GM19468 (cell line): ENCODE data around the gene SPRED2.
"Not testable (repeated sequence)": the region's sequence is repeated elsewhere in the genome, so short reads cannot be mapped to it uniquely, and the experiment has no call there.

ENCODE experiments used
- ATAC-seq: cut with Tn5 transposase; IDR thresholded peaks from one replicate; pipeline ENCODE4 v1.9.1; 2021; ENCODE audit warnings: mild to moderate bottlenecking, moderate library complexity, moderate number of reproducible peaks; ENCODE audit not compliant: unreplicated experiment; ENCODE audit errors: extremely low read depth

Gene SPRED2

DNA sequence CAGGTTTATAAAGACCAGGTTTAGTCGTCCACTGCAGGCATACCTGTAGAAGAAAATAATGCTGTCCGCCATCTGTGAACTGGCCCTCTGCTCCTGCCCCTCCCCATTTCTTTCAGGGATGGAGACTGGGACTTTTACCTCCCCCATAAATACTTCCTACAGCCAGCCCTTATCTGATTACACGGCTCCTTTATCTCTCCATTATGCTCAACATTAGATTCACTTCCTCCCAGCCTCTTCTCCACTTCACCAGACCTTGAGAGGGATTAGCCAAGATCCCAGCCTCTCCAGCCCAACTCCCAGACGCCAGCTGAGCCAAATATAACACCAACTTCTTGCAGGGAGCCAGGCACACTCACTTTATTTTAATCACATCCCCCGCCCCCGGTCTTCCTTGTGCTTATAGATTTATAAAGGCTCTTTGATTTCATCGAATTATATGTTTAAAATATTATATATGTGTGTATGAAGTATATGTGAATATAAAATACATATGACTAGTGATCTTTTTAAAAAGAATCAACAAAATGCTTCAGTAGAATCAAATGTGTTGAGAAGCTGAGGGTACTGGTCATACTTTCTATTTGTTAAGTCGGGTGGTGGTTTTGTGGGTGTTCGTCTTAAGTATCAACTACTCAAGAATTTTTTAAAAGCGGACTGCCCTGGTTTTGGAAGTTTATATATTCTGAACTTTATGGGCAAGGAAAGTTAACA lies 81.0 kb downstream of the SPRED2 start:
- no peak for ATAC-seq

DNA sequence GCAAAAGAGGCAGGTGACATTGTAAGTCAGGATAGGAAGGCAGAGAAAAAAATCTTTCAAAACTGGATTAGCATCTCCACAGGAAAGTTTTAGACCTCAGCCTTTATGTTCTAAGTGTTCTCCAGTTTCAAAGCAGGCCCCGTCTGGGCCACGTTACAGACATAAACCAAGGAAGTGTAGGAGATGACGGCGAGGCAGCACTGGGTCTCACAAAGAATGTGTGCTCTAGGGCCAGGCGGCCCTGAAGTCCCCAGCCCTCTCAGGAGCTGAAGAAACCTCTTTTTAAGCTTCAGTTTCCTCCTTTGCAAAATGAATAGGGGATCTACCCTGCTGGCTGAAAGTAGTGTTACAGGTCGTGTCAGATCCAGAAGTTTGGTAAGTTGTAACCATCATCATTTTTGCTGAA lies 81.7 kb downstream of the SPRED2 start:
- ATAC-seq: peak; percentile 39

DNA sequence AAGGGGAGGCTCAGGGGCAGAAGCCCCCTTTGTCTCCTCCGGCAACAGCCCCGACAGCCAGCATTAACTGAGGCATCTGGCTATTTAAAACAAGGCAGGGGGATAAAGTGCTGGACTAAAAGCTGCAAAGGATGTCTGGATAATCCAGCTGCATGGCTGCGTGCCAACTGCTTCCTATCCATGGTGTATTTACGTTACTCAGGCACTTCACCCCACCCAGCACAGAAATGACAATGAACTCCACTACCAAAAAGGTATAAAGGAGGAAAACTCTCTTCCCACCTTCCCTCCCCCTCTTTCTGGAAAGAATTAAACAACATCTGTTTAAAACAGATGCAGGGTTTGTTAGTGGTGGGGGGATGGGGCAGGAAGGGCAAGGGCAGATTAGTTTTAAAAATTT lies 82.5 kb downstream of the SPRED2 start:
- ATAC-seq: no peak

DNA sequence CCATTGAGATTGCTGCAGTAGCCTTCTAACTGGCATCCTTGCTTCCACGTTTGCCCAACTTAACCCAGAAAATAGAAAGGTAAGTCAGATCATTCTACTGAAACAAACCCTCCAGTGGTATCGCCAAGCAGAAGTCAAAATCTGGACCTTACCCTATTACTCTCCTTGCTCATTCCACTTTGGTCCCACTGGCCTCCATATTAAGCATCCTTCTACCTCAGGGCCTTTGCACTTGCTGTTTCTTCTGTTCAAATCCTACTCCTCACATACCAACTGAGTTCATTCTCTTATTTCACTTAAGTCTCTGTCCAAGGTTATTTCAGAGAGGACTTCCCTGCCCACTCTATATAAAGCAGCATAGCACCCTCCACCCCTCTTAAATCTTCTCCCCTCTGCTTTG lies 84.5 kb downstream of the SPRED2 start:
- ATAC-seq: no peak

DNA sequence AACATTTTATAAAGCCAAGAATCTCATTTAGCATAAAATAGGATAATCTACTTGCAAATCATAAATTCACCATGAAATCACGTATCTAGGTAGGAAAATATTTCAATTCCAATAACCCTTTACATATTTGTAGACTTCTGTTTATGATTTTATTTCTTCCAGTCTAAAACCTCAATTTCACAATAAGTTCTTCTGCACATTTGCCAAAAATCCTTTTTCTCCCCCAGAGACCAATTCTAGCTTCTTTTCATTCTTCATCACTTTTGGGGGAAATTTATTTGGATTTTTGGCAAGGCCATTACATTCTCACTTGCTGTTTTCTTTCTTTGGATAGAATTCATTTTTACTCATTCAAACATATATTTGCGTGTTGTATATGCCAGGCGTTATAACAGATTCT lies 86.8 kb downstream of the SPRED2 start:
- no peak for ATAC-seq

DNA sequence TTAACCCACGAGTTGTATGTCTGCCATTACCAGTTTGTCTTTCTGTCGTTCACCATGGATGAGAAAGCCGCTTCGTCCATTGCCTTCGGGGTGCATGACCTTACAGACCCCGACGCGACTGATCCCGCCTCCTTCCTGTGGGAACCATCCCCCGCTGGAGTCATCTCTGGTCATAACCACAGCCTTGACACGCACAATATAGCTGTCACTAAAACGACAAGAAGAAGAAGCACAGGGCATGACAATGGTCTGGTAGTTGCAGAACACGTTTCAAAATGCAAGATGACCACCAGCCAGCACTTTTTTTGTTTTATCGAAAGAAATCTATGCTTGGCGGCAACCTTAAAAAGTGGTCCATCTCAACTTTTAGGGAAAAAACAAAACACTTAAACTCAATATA lies 87.7 kb downstream of the SPRED2 start:
- ATAC-seq: no peak

DNA sequence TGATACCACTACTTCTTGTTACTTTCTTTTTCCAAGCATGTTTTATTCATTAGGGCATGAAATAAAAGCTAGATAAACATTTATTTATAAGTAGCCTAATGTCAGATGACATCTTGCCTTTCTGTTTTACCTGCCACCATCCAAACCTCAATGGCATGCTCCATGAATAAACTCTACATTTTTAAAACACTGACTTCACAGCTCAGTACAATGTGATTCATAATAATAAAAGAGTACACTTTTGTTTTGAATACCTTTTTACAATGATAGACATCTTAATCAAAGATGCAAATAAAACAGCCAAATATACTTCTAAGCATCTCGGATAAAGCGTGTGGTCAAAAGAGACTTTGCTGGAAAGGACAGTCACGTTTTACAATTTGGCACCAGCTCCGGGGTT lies 88.2 kb downstream of the SPRED2 start:
- no peak for ATAC-seq

DNA sequence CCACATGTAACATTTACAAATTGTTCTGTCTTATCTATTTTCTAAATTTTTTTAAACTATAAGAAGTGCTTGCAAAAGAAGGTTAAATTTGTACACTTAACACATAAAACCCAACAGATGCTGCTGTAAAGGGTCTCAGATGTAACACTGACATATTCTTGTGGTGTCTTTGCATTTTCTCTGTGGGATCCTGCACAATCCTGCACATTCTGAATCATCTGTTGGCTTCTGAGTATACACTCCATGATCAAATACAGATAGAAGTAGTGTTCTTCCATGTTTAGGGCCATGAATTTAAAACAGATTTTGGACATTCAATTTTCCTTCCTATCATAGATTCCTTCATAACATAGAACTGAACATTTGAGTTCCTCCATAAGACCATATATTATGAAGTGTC lies 89.0 kb downstream of the SPRED2 start:
- ATAC-seq: no peak

DNA sequence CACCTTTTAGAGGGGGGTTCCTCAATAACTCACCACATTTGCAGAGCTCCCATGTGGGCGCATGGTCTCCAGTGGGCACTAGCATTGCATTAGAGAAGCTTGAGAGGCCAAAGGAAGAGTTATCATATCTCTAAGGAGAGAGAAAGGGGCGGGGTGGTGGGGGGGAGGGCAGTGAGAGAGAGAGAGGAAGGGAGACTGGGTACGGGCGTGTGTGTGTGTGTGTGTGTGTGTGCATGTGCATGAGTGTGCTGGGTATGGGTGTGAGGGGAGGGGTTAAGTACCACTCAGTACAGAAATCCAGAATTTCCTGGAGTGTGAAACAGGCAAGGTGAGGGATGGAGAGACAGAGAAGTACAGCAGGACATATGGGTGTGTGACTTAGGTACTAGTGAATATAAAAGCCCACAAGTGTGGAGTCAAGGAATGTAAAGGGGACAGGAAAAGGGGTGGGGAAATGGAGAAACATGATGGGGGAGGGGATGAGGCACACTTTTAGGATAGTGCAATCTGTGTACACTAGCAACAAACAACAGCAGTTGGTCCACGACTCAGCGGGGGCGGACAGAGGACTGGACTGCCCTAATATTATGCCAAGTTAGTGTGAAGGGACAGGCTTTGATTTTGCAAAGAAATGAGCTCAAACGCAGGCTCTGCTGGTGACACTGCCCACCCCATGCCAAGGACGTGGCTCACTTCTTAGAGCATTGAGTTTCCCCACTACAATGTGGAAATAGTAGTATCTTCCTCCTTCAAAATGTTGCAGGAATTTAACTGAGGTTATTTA lies 91.3 kb downstream of the SPRED2 start:
- ATAC-seq: no peak

DNA sequence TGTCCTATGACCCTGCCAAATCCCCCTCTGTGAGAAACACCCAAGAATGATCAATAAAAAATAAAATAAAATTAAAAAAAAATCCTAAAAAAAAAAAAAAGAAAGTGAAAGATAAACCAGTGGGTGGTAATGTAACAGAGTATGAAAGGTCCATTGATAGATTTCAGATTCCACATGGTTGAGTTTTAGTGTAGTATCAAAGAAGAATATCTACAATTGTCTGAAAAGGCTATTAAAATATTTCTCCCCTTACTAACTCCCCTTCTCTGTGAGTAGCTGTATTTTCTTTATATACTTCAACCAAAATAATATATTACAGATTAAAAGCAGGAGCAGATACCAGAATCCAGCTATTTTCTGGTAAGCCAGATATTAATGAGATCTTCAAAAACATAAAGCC lies 92.8 kb downstream of the SPRED2 start:
- ATAC-seq: no peak

DNA sequence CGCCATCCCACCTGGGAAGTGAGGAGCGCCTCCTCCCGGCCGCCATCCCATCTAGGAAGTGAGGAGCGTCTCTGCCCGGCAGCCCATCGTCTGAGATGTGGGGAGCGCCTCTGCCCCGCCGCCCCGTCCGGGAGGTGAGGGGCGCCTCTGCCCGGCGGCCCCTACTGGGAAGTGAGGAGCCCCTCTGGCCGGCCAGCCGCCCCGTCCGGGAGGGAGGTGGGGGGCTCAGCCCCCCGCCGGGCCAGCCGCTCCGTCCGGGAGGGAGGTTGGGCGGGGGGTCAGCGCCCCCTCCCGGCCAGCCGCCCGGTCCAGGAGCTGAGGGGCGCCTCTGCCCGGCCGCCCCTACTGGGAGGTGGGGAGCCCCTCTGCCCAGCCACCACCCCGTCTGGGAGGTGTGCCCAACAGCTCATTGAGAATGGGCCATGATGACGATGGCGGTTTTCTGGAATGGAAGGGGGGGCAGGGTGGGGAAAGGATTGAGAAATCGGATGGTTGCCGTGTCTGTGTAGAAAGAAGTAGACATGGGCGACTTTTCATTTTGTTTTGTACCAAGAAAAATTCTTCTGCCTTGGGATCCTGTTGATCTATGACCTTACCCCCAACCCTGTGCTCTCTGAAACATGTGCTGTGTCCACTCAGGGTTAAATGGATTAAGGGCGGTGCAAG lies 93.4 kb downstream of the SPRED2 start:
- not testable (repeated sequence) for ATAC-seq

DNA sequence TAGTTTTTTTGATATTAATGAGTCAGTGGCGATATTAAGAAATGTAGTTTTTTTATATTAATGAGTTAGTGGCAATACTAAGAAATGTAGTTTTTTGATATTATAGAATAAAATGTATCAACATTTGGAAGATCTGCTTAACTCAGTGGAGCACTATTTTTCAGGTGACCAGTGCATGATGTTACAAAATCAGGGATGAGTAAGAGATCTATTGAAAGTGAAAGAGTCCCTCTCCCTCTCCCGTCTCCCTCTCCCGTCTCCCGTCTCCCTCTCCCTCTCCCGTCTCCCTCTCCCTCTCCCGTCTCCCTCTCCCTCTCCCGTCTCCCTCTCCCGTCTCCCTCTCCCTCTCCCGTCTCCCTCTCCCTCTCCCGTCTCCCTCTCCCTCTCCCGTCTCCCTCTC lies 94.5 kb downstream of the SPRED2 start:
- not testable (repeated sequence) for ATAC-seq

DNA sequence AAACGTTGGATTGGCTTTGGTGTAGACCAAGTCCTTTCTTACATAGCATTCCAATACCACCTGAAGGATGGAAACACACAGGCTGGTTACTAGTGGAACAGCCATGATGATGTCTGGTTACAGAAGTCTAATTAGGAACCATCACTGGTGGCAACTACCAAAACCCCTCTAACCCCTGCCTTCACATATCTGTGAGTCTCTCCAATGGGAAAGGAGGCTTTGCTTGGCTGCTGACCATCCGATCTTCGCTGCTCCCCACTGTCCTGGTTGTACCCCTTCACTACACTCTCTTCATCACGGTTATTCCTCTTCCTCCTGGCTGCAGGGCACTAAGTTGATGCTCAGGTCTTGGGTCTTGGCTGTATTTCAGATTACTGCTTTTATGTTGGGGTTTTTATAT lies 97.7 kb downstream of the SPRED2 start:
- no peak for ATAC-seq

DNA sequence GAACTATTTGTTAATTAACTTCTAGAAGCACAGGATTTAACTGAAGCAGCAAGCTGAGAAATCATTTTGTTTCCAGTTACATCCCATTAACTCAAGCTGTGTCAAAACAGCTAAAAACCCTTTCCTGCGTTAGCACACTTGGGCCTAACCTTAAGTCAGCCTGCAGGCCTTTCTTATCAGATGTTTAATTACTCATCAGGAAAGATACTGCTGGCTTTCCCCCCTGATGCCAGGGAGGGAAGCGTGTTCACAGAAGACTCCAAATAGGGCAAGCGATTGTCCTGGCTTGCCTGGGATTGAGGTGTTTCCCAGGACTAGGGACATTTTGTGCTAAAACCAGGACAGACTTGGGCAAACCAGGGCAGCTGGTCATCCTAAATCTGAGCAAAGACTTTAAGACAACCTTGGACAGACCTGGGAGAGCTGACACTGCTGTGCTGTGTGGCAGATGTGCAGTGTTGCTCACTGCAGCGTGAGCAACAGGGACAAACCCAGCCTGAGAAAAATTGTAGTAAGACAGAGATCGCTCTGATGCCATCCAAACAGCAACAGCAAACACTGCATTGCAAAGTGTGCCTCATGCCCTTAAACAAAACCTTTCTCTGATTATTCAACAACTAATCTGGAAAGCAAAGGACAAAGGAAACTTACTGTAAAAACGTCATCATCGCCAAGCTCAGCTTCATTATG lies 100.9 kb downstream of the SPRED2 start:
- ATAC-seq: no peak

DNA sequence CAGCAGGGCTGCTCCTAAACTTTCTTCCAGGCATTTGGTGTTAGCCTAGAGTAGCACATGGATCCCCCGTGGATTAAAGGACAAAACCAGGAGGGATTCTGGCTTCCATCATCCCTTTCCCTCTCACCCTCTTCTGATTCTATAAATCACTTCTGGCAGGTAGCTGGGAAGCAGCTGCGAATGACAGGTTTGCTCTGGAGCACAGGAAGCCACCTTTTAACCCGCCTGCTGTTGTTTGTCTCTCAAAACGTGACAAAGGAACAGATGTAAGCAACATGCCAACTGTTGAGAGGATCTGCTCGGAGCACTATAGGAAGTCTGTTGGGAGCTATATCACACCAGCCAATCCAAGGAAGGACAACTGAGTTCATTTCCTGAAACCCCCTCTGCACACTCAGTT lies 102.9 kb downstream of the SPRED2 start:
- no peak for ATAC-seq

DNA sequence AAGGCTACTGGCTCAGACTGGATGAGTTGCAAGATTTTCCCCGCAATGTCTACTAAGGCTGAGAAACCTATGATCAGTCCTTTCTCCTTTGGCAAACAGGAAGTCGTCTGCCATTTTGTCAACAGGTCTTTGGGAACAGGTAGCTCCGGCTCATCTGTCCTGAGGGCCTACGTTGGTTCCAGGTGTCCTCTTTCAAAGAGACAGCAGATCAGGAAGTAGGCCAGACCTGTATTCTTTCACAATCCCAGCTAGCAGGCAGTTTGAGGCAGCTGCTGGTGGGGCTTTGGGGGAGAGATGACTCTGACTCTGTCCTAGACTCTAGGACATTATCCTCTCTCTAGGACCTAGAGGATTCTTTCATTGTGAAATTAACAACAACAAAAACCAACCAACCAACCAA lies 106.1 kb downstream of the SPRED2 start:
- no peak for ATAC-seq

DNA sequence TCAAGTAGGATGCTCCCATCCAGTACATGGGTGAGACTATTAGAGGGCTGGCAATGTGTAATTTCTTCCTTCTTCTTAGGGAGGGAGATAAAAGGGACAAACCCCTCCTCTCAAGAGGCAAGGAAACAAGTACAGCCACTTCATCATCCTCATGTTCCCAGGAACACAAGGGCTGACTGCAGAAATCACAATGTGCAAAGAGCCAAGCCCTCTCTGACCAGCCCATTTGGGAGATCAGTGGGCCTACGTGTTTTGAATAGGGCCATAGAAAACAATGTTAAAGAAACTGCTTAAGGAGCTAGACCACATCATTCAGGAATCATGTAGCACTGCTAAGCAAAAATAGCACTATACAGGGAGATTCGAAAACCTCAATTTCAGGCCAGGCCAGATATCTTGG lies 107.3 kb downstream of the SPRED2 start:
- ATAC-seq: no peak

DNA sequence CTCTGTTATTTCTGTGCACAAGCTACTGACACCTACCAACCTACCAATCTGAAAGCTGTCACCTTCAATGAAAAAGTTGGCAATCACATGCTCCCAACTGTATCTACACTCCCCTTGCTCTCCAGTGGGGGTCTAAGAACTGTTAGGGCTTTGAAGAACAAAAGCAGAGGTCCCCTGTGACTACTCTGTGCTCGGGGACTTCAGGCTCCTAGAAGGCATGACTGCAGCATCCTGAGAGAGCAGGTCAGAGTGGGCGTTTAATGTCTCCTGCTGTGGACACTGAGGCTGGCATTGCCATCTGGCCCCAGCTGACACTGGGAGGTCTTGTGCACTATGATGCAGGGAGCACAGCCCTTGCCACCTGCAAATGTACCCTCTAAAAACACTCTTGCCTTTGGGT lies 111.5 kb downstream of the SPRED2 start:
- ATAC-seq: no peak

DNA sequence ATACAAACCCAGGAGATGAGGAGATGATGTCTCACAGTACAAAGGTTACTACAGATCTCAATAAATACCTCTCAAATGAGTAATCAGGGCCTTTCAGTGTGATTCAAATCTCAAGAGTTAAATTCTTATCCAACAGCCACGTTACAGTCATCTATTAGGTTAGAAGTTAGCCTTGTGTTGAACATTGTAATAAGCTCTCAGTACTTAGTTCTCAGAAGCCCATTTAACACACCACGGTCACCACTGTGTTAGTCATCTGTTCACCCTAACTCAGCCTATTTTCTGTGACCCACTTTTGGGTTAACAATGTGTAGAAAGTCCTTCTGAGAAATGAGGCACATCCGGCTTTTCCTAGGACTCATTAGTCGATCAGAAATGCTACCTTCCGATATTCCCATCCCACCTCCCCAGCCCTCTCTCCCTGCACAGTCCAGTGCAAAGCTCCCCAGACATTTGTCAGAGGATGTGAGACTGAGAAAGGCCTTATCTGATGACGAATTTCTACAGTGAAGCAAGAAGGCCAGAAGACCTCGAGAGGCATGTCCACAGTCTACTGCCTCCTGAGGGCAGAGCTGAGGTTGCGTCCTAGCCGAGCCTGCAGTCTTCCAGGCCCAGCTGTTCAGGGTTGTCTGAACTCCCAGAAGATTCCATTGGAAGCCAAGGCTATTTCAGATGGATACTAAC lies 112.2 kb downstream of the SPRED2 start:
- peak; percentile 67 for ATAC-seq

DNA sequence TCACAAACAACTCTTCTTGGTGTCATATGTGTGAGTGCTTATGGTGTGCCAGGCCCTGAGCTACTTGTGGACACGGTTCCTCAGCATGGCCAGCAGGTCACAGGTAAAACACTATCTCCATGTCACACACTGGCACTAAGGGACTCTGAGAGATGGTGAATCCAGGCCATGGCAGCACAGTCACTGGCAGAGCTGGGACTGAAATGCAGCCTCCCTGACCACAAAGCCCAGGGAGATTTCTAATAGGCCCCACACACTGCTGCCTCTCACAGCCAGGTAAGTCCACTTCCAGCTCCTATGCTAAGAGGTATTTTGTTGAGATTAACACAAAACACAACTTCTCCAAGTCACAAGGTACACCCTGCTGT lies 112.7 kb downstream of the SPRED2 start:
- ATAC-seq: no peak
